NCI-H748 treated with DMSO at 0.1 percent for 48 hours (cell line): ENCODE data around the gene TCL1A.
"Not testable (repeated sequence)": the region's sequence is repeated elsewhere in the genome, so short reads cannot be mapped to it uniquely, and the experiment has no call there.

Source experiments
- DNase-seq: peaks from one replicate; lab custom pipeline; 2025; lab: John Stamatoyannopoulos, UW

TCL1A gene, protein sequence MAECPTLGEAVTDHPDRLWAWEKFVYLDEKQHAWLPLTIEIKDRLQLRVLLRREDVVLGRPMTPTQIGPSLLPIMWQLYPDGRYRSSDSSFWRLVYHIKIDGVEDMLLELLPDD

DNA sequence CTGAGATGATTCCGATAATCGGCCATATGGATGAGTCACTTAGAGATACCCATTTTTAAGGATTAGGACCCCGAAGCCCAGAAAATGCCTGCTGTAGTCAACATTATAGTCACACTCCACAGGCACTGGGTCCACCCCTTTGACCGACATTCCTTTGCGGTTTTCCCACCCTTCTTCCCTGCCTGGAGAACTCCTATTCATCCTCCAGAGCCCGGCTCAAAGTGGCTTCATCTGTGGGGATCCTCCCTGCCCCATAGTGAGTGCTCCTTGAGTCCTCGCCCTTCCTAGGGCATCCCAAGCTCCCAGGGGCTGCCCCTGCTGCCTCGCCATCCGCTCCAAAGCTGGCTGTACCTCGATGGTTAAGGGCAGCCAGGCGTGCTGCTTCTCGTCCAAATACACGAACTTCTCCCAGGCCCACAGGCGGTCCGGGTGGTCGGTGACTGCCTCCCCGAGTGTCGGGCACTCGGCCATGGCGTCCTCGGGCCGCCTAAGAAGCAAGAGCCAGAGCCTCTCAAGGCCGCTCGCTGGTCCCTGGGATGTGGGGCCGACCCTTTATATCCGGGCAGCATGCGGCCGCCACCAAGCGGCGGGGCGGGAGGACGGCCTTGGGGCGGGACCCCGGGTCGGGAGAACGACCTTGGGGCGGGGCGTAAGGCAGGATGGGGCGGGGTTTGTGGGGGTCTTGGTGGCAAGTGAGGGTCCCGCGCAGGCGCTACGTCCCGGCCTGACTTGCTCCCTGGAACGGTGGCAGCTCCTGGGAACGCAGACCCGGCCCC is at the start of gene TCL1A:
Gene TCL1A (minus strand): TSS at position 530 of the 776 bp plus-strand sequence. CDS start 59 bp downstream, at position 471.
- no peak for DNase-seq

GRCh38 chr14:95763032-95763431 is 49.1 kb upstream of the TCL1A start:
- not testable (repeated sequence) for DNase-seq

DNA sequence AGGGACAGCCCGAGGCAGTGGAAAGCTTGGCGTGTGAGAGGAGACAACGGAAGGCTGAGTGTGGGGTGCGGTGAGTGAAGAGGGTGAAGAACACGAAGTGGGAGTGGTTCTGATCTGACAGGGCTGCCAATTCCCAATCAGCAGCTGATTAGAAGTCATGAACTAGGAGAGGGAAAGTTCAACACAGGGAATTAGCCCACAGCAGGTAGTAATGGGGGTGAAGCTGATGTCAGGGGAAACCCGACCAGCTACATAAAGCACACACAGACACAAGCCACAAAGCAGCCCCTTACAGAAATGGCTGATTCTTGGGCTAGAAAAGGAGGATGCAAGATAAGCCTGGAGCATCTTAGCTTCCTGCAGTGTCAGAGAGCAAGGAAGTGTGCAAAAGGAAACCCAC is 47.5 kb upstream of the TCL1A start:
- DNase-seq: no peak

DNA sequence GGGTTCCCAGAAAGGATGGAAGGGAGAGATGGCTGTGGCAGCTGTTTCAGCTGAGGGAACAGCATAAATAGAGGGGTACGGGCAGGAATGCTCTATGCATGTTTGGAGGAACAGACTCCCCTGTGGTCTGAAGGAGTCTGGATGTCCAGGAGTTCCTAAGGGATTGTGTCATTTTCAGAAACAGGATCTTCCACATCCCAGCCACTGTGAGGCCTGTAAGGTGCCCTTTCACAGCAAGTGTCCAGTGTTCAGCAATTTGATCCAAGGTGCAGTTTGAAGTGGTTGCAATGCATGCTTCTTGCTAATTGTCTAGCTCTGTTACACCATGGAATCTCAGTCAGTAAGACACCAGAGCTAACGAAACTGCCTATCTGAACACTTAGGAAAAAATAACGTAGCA is 46.7 kb upstream of the TCL1A start:
- DNase-seq: no peak

DNA sequence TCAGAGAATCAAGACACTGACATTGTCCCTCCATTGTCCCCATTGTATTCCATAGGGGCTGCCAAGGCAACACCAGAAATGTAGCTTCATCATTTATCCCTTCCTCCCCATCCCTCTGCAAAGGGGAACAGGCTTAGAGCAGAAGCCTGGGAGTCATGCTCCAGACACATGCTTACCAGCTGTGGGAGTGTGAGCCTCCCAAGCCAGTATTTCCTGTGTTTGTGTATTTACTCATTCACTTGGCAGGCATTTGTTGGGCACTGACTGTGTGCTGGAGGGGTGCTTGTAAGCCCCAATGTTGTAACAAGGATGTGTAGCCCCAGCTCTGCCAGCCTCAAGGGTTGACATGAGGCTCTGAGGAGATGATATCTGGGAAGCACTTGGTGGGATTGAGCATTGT is 46.0 kb upstream of the TCL1A start:
- no peak for DNase-seq

GRCh38 chr14:95758331-95758730 is 44.4 kb upstream of the TCL1A start:
- DNase-seq: no peak

DNA sequence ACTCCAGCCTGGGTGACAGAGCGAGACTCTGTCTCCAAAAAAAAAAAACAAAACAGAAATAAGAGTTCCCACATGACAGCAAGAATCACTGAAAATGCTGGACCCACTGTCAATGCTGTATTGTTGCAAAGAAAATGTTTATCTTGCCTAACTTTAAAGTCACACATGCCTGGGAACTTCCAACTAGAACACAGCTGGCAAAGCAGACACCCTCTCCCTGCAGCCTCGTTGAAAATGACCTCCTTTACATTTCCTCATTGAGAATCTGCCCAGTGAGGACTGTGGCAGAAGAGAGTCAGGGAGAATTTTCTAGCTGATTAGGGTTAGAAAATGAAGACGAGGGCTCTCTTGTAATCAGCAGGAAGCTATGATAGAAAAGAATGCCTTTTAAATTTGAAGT is 42.8 kb upstream of the TCL1A start:
- DNase-seq: no peak

- DNase-seq: no peak
Measured at GRCh38 chr14:95756127-95756526, 42.2 kb upstream of the TCL1A start.

DNA sequence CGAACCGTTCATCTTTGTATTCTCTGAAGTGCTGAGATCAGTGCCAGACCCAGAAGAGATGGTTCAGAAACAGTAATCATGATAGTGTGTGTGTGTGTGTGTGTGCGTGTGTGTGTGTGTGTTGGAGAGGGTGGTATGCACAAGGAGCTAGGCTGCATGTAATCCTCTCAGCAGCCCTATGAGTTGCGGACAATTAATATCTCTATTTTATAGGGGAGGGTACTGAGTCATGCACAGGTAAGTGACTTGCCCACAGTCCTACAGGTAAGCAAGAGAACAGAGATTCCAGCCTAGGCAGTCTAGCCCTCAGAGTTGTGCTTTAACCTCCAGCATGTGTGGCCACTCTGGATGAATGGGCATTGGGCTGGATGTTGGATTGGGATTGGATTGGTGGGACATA is 27.9 kb upstream of the TCL1A start:
- no peak for DNase-seq

DNA sequence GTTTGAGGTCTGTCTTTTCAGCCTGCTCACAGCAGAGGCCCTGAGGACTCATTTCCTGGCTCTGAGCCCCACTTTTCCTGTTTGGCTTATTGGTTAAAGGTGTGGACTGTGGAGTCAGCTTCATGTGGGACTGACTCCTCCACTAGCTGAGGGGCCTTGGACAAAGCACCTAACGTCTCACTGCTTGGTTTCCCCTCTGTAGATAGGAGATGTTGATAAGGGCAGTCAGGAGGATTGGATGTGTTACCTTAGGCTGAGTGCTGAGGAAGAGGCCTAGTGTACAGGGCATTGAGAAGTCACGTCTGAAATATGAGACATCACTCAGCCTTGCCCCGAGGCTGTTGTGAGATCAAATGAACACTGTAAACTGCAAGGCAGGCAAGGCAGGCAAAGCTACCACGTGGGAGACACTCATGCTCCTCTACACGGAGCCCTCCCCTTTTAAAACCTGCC is 27.1 kb upstream of the TCL1A start:
- peak; percentile 58 for DNase-seq

GRCh38 chr14:95739356-95739755 is 25.4 kb upstream of the TCL1A start:
- DNase-seq: no peak

DNA sequence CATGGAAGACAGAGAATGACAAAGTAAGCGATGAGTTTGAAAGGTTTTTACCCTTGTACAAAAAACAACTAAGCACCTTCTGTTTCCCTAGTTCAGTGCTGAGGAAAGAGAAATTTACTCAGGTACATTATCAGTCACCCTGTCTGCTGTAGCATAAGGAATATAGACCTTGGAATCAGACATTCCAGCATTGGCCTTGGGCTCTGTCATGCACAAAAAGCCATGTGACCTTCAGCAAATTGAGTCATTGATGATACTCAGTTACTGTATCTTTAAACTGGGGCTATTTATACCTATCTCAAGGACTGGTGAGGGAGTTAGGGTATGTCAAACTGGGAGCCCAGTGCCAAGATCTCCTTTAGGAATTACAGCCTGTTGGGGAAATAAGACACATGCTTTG is 19.3 kb upstream of the TCL1A start:
- DNase-seq: no peak

DNA sequence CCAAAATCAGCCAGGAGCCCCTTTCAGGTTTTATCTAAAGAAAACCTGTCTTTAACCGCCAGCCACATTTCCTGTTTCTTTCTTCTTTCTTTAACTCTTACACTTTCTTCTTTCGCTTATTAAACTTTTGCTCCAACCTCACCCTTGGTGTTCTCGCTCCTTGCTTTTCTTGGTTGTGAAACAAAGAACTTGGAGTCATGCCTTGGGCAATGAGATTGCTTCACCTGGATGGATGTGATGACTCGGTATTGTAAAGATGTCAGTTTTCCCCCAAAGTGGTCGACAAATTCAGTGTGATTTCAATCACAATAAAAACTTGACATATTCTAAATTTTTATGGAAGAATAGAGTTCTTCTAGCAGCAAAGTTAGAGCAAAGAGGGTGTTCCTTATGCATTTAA is 16.2 kb upstream of the TCL1A start:
- DNase-seq: no peak

GRCh38 chr14:95729402-95730028 is 15.6 kb upstream of the TCL1A start:
- DNase-seq: not testable (repeated sequence)

DNA sequence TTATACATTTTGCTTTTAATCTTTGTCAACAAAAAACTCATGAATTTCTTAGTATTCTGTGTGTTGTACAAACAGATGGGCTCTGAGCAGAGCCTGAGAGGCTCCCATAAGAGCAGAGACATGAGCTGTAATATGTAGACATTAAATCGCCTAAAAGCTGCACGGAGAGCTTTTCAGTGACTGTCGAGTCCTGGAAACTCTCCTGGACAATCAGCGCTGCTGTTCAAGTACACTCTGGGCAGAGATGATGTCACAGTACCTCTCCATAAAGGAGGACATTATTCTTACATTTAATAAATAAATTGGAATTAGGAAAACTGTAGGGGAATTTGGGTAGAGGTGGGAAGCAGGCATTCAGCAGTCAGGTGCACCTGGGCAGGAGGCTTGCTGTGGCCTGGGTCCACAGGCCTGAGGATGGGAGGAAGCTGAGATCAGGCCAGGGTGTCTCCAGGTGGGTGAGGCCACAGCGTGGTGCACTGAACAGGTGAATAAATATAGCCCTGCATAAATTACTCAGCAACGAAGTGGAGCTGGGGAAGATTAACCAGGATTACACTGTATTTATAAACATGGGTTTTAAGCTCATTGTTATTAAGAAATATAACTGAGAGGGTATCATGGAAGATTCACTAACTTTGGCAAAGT is 13.3 kb upstream of the TCL1A start:
- peak; percentile 3 for DNase-seq

GRCh38 chr14:95725685-95726336 is 11.9 kb upstream of the TCL1A start:
- DNase-seq: no peak

DNA sequence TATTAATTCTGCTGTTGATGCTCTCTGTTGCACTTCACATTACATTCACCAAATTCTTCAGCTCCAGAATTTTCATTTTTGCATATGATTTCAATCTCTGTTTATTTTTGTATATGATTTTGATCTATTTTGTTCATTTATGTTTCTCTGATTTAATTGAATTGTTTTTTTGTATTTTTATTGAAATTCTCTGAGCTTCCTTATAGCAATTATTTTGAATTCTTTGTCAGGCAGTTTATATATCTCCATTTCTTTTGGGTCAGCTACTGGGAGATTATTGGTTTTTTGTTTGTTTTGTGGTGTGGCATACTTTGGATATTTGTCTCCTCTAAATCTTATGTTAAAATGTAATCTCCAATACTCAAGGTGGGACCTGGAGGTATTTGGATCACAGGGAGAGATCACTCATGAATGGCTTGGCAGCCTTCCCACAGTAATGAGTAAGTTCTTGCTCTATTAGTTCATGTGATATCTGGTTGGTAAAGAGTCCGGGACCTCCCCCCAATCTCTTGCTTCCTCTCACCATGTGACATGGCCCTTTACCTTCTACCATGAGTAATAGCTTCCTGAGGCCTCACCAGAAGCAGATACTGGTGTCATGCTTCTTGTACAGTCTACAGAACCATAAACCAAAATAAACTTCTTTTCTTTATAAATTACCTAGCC is 8.7 kb upstream of the TCL1A start:
- DNase-seq: no peak

DNA sequence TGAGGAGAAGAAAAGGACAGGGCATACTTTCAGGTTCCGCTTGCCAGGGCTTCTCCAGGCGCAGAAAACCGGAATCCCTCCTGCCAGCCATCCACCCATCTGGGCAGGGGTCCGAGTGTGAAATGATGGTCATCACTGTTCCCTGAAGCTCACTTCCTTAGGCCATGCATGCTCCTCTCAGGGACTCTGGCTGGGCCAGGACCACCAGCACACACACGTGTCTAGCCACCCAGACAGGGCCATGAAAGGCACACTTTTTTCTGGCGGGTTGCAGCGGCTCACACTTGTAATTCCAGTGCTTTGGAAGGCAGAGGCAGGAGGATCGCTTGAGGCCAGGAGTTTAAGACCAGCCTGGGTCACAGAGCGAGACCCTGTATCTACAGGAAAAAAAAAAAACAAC is 1.5 kb downstream of the TCL1A start:
- DNase-seq: no peak

GRCh38 chr14:95711476-95712176 is 2.3 kb downstream of the TCL1A start:
- DNase-seq: no peak

GRCh38 chr14:95710106-95710505 is 3.8 kb downstream of the TCL1A start:
- no peak for DNase-seq

DNA sequence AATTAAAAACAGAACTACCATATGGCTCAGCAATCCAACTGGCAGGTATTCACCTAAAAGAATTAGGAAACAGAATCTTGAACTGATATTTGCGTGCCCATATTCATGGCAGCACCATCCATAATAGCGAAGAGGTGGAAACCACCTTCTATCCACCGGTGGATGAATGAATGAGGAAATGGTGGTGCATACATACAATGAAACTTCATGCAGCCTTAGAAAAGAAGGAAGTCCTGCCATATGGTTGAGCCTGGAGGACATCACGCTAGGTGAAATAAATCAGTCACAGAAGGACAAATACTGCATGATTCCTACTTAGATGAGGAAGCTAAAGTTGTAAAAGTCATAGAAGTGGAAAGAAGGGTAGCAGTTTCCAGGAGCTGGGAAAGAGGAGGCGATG is 6.6 kb downstream of the TCL1A start:
- no peak for DNase-seq
